Ascending aorta (tissue), 2 donors: ENCODE results near the gene ABCB6. TPM values are rescaled to one million over a fixed set of nuclear protein-coding genes. Genes with fewer than 3 reads are reported as not detected.

Source experiments
- DNase-seq, 2 donors: peaks; one replicate each; pipeline ENCODE4 v3.0.0-alpha.2; 2019; ENCODE audit warnings: low spot score in 2 of 2
- H3K27ac ChIP-seq, 2 donors: fragments of 200-600 bp; sonication (generic); one replicate each; pipeline ENCODE4 v1.5.1; 2016 to 2017; ENCODE audit warnings: mild to moderate bottlenecking in 1 of 2
- H3K27me3 ChIP-seq: fragments of 200-600 bp; sonication (generic); one replicate; pipeline ENCODE4 v1.5.1; 2017
- H3K36me3 ChIP-seq, 2 donors: fragments of 200-600 bp; sonication (generic); one replicate each; pipeline ENCODE4 v1.5.1; 2016
- H3K4me1 ChIP-seq, 2 donors: fragments of 200-600 bp; sonication (generic); one replicate each; pipeline ENCODE4 v1.5.1; 2016 to 2017; ENCODE audit warnings: mild to moderate bottlenecking in 1 of 2
- H3K4me3 ChIP-seq, 2 donors: fragments of 200-600 bp; sonication (generic); one replicate each; pipeline ENCODE4 v1.5.1; 2016 to 2017; ENCODE audit warnings: mild to moderate bottlenecking in 1 of 2
- H3K9me3 ChIP-seq, 2 donors: fragments of 200-600 bp; sonication (generic); one replicate each; pipeline ENCODE4 v1.5.1; 2016
- CTCF ChIP-seq, 3 experiments: fragments of 200-600 bp in 2 of 3; fragments of 450-650 bp in 1 of 3; sonication (generic) in 2 of 3; IDR thresholded peaks; one replicate each; pipeline ENCODE4 v1.5.1; 2016 to 2019; ENCODE audit warnings: antibody characterized with exemption in 3 of 3, mild to moderate bottlenecking in 1 of 3, moderate library complexity in 1 of 3
- intact Hi-C: fragments of 100-400 bp; cut with DNase I; formaldehyde crosslinking; loops from one replicate; pipeline ENCODE4 v1.15.1; 2023
- total RNA-seq: library from RNA; depleted of rRNA; stranded (reverse); fragments of >200 nt; gene quantifications from one replicate; pipeline ENCODE4 v1.1.0, GENCODE V29; 2016

The ABCB6 gene
- total RNA-seq, 1 donor from 2014 or later: 17.9 TPM

GRCh38 chr2:219234331-219234730, 15.6 kb upstream of the ABCB6 start:
- no peaks in the 10 kb centered on the region for H3K27me3 ChIP-seq
- H3K4me1 ChIP-seq: peaks cover 0 to 11% of the 10 kb centered on the region in 2 donors
- H3K4me3 ChIP-seq: no peak overlapping the region

GRCh38 chr2:219230059-219230540, 11.3 kb upstream of the ABCB6 start:
- H3K27me3 ChIP-seq: no peaks in the 10 kb centered on the region
- peaks cover 4 to 23% of the 10 kb centered on the region in 2 donors for H3K4me1 ChIP-seq
- peak overlapping the region; percentile 93 to 97 for H3K27ac ChIP-seq
- intact Hi-C loops: no loop called here
- H3K36me3 ChIP-seq: peaks cover 32 to 44% of the 10 kb centered on the region in 2 donors
- H3K4me3 ChIP-seq: peak overlapping the region; percentile 66 to 96
- H3K9me3 ChIP-seq: no peaks in the 10 kb centered on the region
- DNase-seq: no peak
- no peak for TF ChIP-seq CTCF (IDR thresholded peaks at IDR 0.05)

More at GRCh38 chr2:219234331-219234730, 15.6 kb upstream of the ABCB6 start:
- no peak for TF ChIP-seq CTCF (IDR thresholded peaks at IDR 0.05)
- DNase-seq: no peak
- peaks cover 51 to 63% of the 10 kb centered on the region in 2 donors for H3K36me3 ChIP-seq
- no peak overlapping the region for H3K27ac ChIP-seq
- intact Hi-C loops: no loop called here
- no peaks in the 10 kb centered on the region for H3K9me3 ChIP-seq

GRCh38 chr2:219229305-219230058, 10.7 kb upstream of the ABCB6 start, which contains the start of the genes ANKZF1 and ATG9A:
TSS of gene ANKZF1 (plus strand) at chr2:219229806. CDS start at chr2:219230258, 452 bp downstream.
TSS of gene ATG9A (minus strand) at chr2:219229636. CDS start at chr2:219228024, 1,612 bp downstream.
- H3K4me1 ChIP-seq: peaks cover 4 to 23% of the 10 kb centered on the region in 2 donors
- no peak for TF ChIP-seq CTCF (IDR thresholded peaks at IDR 0.05)
- intact Hi-C loops: loop anchor here (1.0 kb wide), 5 partner anchors 10 to 65 kb away; partner anchors contain the start of genes CNPPD1, GLB1L, STK16 and ZFAND2B
- DNase-seq: peak; percentile 98 to 99
- peak within 1 kb of the TSS; percentile 93 to 97 for H3K27ac ChIP-seq
- H3K9me3 ChIP-seq: no peaks in the 10 kb centered on the region
- H3K36me3 ChIP-seq: peaks cover 32 to 44% of the 10 kb centered on the region in 2 donors
- peak within 1 kb of the TSS; percentile 66 to 96 for H3K4me3 ChIP-seq
- H3K27me3 ChIP-seq: no peaks in the 10 kb centered on the region

- Histone ChIP-seq H3K27ac (peak overlapping the region; percentile 93 to 97), H3K4me1 (peaks cover 4 to 23% of the 10 kb centered on the region in 2 donors), H3K9me3 (no peaks in the 10 kb centered on the region), H3K27me3 (no peaks in the 10 kb centered on the region), H3K36me3 (peaks cover 32 to 44% of the 10 kb centered on the region in 2 donors), H3K4me3 (peak overlapping the region; percentile 66 to 96)
- intact Hi-C loops: loop anchor here (1.0 kb wide), 5 partner anchors 10 to 65 kb away; partner anchors contain the start of genes CNPPD1, GLB1L, STK16 and ZFAND2B
- no peak for DNase-seq
- no peak for TF ChIP-seq CTCF (IDR thresholded peaks at IDR 0.05)
Measured at GRCh38 chr2:219228911-219229304, 10.2 kb upstream of the ABCB6 start.

- intact Hi-C loops: no loop called here
- DNase-seq: no peak
- peaks cover 32 to 44% of the 10 kb centered on the region in 2 donors for H3K36me3 ChIP-seq
Measured at GRCh38 chr2:219228041-219228910, 9.5 kb upstream of the ABCB6 start.

More at GRCh38 chr2:219228041-219228910, 9.5 kb upstream of the ABCB6 start:
- Histone ChIP-seq H3K4me3 (peak overlapping the region; percentile 66 to 96), H3K4me1 (peaks cover 4 to 23% of the 10 kb centered on the region in 2 donors), H3K9me3 (no peaks in the 10 kb centered on the region), H3K27me3 (no peaks in the 10 kb centered on the region), H3K27ac (peak overlapping the region; percentile 93 to 97)
- TF ChIP-seq CTCF (IDR thresholded peaks at IDR 0.05): no peak
